Fibroblast of skin of left biceps (primary cell): Measurements from ENCODE around the gene NGEF.

Experiments used
- DNase-seq, 2 experiments: peaks; one replicate each; pipeline ENCODE4 v3.0.0-alpha.2; 2013; ENCODE audit warnings: low read depth in 2 of 2

Gene NGEF

GRCh38 chr2:232898592-232899543, 114.2 kb downstream of the NGEF start:
- DNase-seq = peak in 1 of 2 experiments; percentile 20

GRCh38 chr2:232897598-232898408, 115.3 kb downstream of the NGEF start:
- no peak for DNase-seq

- no peak for DNase-seq
Measured at GRCh38 chr2:232896720-232897597, 116.1 kb downstream of the NGEF start.

- DNase-seq = no peak
Measured at GRCh38 chr2:232896111-232896510, 116.9 kb downstream of the NGEF start.

GRCh38 chr2:232894746-232895145, 118.3 kb downstream of the NGEF start:
- no peak for DNase-seq

GRCh38 chr2:232894251-232894650, 118.8 kb downstream of the NGEF start:
- DNase-seq = no peak

GRCh38 chr2:232893834-232894233, 119.2 kb downstream of the NGEF start:
- DNase-seq = no peak

GRCh38 chr2:232892843-232893242, 120.2 kb downstream of the NGEF start:
- no peak for DNase-seq

- no peak for DNase-seq
Measured at GRCh38 chr2:232892221-232892620, 120.8 kb downstream of the NGEF start.

GRCh38 chr2:232891621-232892071, 121.4 kb downstream of the NGEF start:
- DNase-seq = no peak

GRCh38 chr2:232890896-232891601, 122.0 kb downstream of the NGEF start:
- no peak for DNase-seq

GRCh38 chr2:232890536-232890895, 122.5 kb downstream of the NGEF start:
- no peak for DNase-seq

- no peak for DNase-seq
Measured at GRCh38 chr2:232889876-232890401, 123.1 kb downstream of the NGEF start.

GRCh38 chr2:232888839-232889529, 124.1 kb downstream of the NGEF start:
- DNase-seq = no peak

GRCh38 chr2:232888099-232888836, 124.8 kb downstream of the NGEF start:
- no peak for DNase-seq

- DNase-seq = no peak
Measured at GRCh38 chr2:232887171-232887850, 125.7 kb downstream of the NGEF start.

GRCh38 chr2:232886632-232887031, 126.4 kb downstream of the NGEF start:
- no peak for DNase-seq

GRCh38 chr2:232886176-232886575, 126.9 kb downstream of the NGEF start:
- no peak for DNase-seq
